Measurements from ENCODE around the gene STIL. TPM values are rescaled to one million over a fixed set of nuclear protein-coding genes. Genes with fewer than 3 reads are reported as not detected.
A peak's percentile ranks its signal among the peaks of the same experiment; 100 is the strongest.
"Not testable (repeated sequence)": the region's sequence is repeated elsewhere in the genome, so short reads cannot be mapped to it uniquely, and the experiment has no call there.

Gene STIL
- total RNA-seq, 4 donors from 2014 or later: under 0.01 to 13.0 (median 1.9) TPM

GRCh38 chr1:47298025-47298699 is 15.8 kb downstream of the STIL start:
- no peak for DNase-seq
- Histone ChIP-seq H3K9me3 (no peaks in the 10 kb centered on the region), H3K27me3 (no peaks in the 10 kb centered on the region), H3K4me1 (no peaks in the 10 kb centered on the region), H3K36me3 (no peaks in the 10 kb centered on the region), H3K27ac (peak overlapping the region in 1 of 2 donors; percentile 52), H3K4me3 (no peak overlapping the region)
- intact Hi-C loops (cut with DNase I; ENCODE audit: low total_unique reads): no loop called here
- no peak for TF ChIP-seq POLR2A (IDR thresholded peaks at IDR 0.05)
- no peak for TF ChIP-seq CTCF (IDR thresholded peaks at IDR 0.05)

- intact Hi-C loops (cut with DNase I; ENCODE audit: low total_unique reads): no loop called here
- DNase-seq: no peak
- H3K36me3 ChIP-seq: no peaks in the 10 kb centered on the region
- TF ChIP-seq POLR2A (IDR thresholded peaks at IDR 0.05): no peak
- TF ChIP-seq CTCF (IDR thresholded peaks at IDR 0.05): no peak
- H3K9me3 ChIP-seq: no peaks in the 10 kb centered on the region
- H3K4me1 ChIP-seq: no peaks in the 10 kb centered on the region
- H3K27ac ChIP-seq: no peak overlapping the region
- H3K27me3 ChIP-seq: no peaks in the 10 kb centered on the region
- no peak overlapping the region for H3K4me3 ChIP-seq
Observed at GRCh38 chr1:47295579-47295978, 18.4 kb downstream of the STIL start.

DNA sequence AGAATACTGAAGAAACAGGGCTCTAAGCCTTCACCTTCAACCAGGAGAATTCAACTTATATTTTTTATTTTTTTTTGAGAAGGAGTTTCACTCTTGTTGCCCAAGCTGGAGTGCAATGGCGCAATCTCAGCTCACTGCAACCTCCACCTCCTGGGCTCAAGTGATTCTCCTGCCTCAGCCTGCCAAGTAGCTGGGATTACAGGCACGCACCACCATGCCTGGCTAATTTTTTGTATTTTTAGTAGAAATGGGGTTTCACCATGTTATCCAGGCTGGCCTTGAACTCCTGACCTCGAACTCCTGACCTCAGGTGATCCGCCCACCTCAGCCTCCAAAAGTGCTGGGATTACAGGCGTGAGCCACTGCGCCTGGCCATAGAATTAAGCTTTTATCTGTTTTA is 19.1 kb downstream of the STIL start:
- H3K36me3 ChIP-seq; H3K9me3 ChIP-seq; H3K27me3 ChIP-seq; H3K4me1 ChIP-seq; intact Hi-C loops (cut with DNase I; ENCODE audit: low total_unique reads); DNase-seq; H3K27ac ChIP-seq; H3K4me3 ChIP-seq: not testable (repeated sequence)

- H3K27ac ChIP-seq; intact Hi-C loops (cut with DNase I; ENCODE audit: low total_unique reads); DNase-seq; H3K9me3 ChIP-seq; H3K4me1 ChIP-seq; H3K27me3 ChIP-seq; H3K4me3 ChIP-seq; H3K36me3 ChIP-seq: not testable (repeated sequence)
Observed at GRCh38 chr1:47288116-47288515, 25.8 kb downstream of the STIL start.

DNA sequence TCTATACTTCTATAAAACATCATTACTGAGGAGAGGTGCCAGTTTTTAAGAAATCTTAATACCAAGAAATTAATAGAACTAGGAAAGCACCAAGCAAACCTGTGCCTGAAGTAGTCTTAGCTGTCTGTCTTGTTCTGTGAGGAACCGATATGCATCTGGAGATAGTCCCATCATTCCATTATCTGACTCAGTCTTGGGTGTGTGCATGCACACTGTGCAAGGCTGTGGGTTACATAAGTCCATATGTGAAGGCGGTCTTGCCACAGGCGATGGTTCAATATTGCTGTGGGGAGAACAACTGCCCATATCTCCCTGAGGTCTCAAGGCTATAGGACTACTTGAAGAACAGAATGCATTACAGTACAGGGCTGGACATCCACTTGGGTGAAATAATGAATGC is 33.8 kb downstream of the STIL start:
- H3K27ac ChIP-seq: no peak overlapping the region
- no peaks in the 10 kb centered on the region for H3K9me3 ChIP-seq
- DNase-seq: no peak
- no peaks in the 10 kb centered on the region for H3K27me3 ChIP-seq
- no peak for TF ChIP-seq POLR2A (IDR thresholded peaks at IDR 0.05)
- no peak for TF ChIP-seq CTCF (IDR thresholded peaks at IDR 0.05)
- H3K4me3 ChIP-seq: no peak overlapping the region
- H3K4me1 ChIP-seq: no peaks in the 10 kb centered on the region
- intact Hi-C loops (cut with DNase I; ENCODE audit: low total_unique reads): no loop called here
- no peaks in the 10 kb centered on the region for H3K36me3 ChIP-seq

- TF ChIP-seq CTCF (IDR thresholded peaks at IDR 0.05) (no peak), POLR2A (IDR thresholded peaks at IDR 0.05) (no peak)
- H3K36me3 ChIP-seq: no peaks in the 10 kb centered on the region
- intact Hi-C loops (cut with DNase I; ENCODE audit: low total_unique reads): no loop called here
- no peaks in the 10 kb centered on the region for H3K9me3 ChIP-seq
- no peak for DNase-seq
- no peaks in the 10 kb centered on the region for H3K4me1 ChIP-seq
- no peak overlapping the region for H3K27ac ChIP-seq
- no peak overlapping the region for H3K4me3 ChIP-seq
- no peaks in the 10 kb centered on the region for H3K27me3 ChIP-seq
Observed at GRCh38 chr1:47276850-47277249, 37.1 kb downstream of the STIL start.

DNA sequence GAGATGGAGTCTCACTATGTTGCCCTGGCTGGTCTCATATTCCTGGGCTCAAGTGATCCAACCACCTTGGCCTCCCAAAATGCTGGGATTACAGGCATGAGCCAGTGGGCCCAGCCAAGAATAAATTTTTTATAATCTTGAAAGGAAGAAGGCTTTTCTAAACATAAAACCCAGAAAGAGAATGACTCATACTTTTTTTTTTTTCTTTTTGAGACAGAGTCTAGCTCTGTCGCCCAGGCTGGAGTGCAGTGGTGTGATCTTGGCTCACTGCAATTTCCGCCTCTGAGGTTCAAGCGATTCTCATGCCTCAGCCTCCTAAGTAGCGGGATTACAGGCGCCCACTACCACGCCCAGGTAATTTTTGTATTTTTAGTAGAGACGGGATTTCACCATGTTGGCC is 38.1 kb downstream of the STIL start:
- H3K4me1 ChIP-seq; intact Hi-C loops (cut with DNase I; ENCODE audit: low total_unique reads); H3K27me3 ChIP-seq; H3K27ac ChIP-seq; DNase-seq; H3K4me3 ChIP-seq; H3K9me3 ChIP-seq; H3K36me3 ChIP-seq: not testable (repeated sequence)

GRCh38 chr1:47265529-47265928 is 48.4 kb downstream of the STIL start:
- H3K36me3 ChIP-seq; H3K4me1 ChIP-seq; H3K27ac ChIP-seq; intact Hi-C loops (cut with DNase I; ENCODE audit: low total_unique reads); H3K4me3 ChIP-seq; H3K9me3 ChIP-seq; DNase-seq; H3K27me3 ChIP-seq: not testable (repeated sequence)
